Stimulated activated CD4-positive, alpha-beta T cell treated with anti-CD3 and anti-CD28 coated beads, TNF-alpha, amount 100 ng/mL, for 24 hours (primary cell): ENCODE measurements around the gene RNF217.
"Not testable (repeated sequence)": the region's sequence is repeated elsewhere in the genome, so short reads cannot be mapped to it uniquely, and the experiment has no call there.

Experiments used
- DNase-seq, 3 experiments: peaks; one replicate each; pipeline ENCODE4 v3.0.0-alpha.2; 2020; ENCODE audit warnings: low read depth in 3 of 3

The RNF217 gene

GRCh38 chr6:125123051-125123450, 160.8 kb downstream of the RNF217 start:
- DNase-seq: no peak

GRCh38 chr6:125123468-125124048, 161.3 kb downstream of the RNF217 start:
- no peak for DNase-seq

GRCh38 chr6:125124049-125124669, 161.9 kb downstream of the RNF217 start:
- DNase-seq: no peak

- DNase-seq: not testable (repeated sequence)
Measured at GRCh38 chr6:125125856-125126255, 163.6 kb downstream of the RNF217 start.

GRCh38 chr6:125129354-125129753, 167.1 kb downstream of the RNF217 start:
- no peak for DNase-seq

DNA sequence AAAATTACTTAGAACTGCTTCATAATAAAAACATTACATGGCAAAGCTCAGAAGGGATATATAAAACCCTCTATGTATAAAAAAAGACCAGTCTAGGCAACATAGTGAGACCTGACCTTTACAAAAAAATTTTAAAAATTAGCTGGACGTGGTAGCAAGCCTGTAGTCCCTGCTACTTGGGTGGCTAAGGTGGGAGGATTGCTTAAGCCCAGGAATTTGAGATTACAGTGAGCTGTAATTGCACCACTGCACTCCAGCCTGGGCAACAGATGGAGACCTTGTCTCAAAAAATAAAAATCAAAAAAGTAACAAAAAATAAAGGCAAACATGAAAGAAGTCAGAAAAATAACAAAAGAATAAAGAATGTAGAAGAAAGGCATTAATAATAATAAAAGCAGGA, 169.8 kb downstream of the RNF217 start:
- DNase-seq: no peak

DNA sequence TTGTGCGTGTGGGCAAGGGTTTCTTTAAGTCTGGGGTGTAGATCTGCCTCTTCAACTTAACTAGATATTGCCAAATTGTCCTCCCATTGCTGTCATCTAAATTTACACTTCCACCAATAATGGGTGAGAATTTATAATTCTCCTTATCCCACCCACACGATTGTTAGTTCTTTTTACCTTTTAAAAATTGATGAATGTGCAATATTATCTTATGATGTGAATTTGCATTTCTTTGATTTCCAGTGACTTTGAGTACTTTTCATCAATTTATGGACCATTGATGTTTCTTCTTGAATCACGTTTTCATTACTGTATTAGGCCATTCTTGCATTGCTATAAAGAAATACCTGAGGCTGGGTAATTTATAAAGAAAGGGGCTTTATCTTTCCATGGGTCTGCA, 174.1 kb downstream of the RNF217 start:
- no peak for DNase-seq

DNA sequence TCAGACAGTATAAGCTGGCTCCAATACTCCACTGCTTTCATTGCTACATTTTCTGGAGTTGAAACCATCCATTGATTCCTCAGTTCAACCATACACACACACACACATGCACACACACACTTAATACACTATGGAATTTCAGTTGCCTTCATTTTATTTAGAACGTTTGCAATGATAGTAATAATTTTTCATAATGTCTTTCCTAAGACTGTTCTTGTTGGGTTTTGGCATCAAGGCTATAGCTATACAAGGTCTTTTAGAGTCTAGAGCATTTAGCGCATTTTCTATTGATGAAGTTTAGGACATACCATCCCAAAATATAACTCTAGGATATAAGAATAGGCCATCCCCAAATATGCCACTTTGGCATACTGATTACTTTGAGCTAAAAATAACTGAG, 175.8 kb downstream of the RNF217 start:
- DNase-seq: no peak

- no peak for DNase-seq
Measured at GRCh38 chr6:125140808-125141207, 178.6 kb downstream of the RNF217 start.
